ENCODE measurements around the gene CDIP1. TPM values are rescaled to one million over a fixed set of nuclear protein-coding genes. Genes with fewer than 3 reads are reported as not detected.

Gene CDIP1
- total and polyA plus RNA-seq, 2 experiments from 2014 or later = 39.2 to 57.6 TPM

- Mint-ChIP-seq H3K27me3 (ENCODE audit: insufficient read depth, low read depth, poor library complexity) (peaks cover 3% of the 10 kb centered on the region), H3K27ac (no peak overlapping the region), H3K9me3 (no peaks in the 10 kb centered on the region; the same call in 2 of the 3 replicates), H3K36me3 (ENCODE audit: low read depth) (peaks cover 50% of the 10 kb centered on the region), H3K4me1 (peaks cover 6% of the 10 kb centered on the region), H3K4me3 (no peak overlapping the region)
- Histone ChIP-seq H3K4me3 (no peak overlapping the region), H3K36me3 (ENCODE audit: insufficient read depth) (peaks cover 14% of the 10 kb centered on the region; the same call in 1 of the 2 replicates), H3K4me1 (ENCODE audit: insufficient read depth) (peaks cover 6% of the 10 kb centered on the region), H3K79me2 (replicated peaks; ENCODE audit: insufficient read depth) (peaks cover 18% of the 10 kb centered on the region), H3K4me2 (no peak overlapping the region), H3K9me2 (ENCODE audit: insufficient read depth) (no peaks in the 10 kb centered on the region), H4K20me1 (replicated peaks; ENCODE audit: insufficient read depth) (no peaks in the 10 kb centered on the region), H3K27ac (ENCODE audit: low read depth) (no peak overlapping the region), H3K27me3 (ENCODE audit: insufficient read depth) (no peaks in the 10 kb centered on the region), H3F3A (replicated peaks; ENCODE audit: low read depth) (0 out of 2 replicates have a peak, but pooled peaks cover 6% of the 10 kb centered on the region), H2AFZ (no peak overlapping the region)
- DNase-seq (ENCODE audit: low spot score) (no peak), ATAC-seq (no peak; the same call in 2 of the 3 replicates)
- TF ChIP-seq EZH2phosphoT487 (IDR thresholded peaks at IDR 0.05; ENCODE audit: unreplicated experiment) = no peak
- no peak for TF ChIP-seq CTCF (conservative IDR thresholded peaks at IDR 0.05; ENCODE audit: low read depth in 2 of 2)
- no peak for TF ChIP-seq NANOG (IDR thresholded peaks at IDR 0.05; ENCODE audit: borderline replicate concordance)
- TF ChIP-seq ZNF331 (CRISPR knock-in tag; IDR thresholded peaks at IDR 0.05; ENCODE audit: low read depth) = no peak
- TF ChIP-seq CREB1 (CRISPR knock-in tag; IDR thresholded peaks at IDR 0.05; ENCODE audit: low read depth) = no peak
- TF ChIP-seq JUNB (IDR thresholded peaks at IDR 0.05; ENCODE audit: unreplicated experiment) = no peak
- no peak for TF ChIP-seq ZNF114 (CRISPR knock-in tag; IDR thresholded peaks at IDR 0.05)
- no peak for TF ChIP-seq REST (IDR thresholded peaks at IDR 0.05; ENCODE audit: unreplicated experiment)
- no peak for TF ChIP-seq EZH2 (IDR thresholded peaks at IDR 0.05; ENCODE audit: low read depth, unreplicated experiment)
- no peak for TF ChIP-seq ZNF462 (CRISPR knock-in tag; IDR thresholded peaks at IDR 0.05)
- TF ChIP-seq STAT1 (IDR thresholded peaks at IDR 0.05; ENCODE audit: unreplicated experiment) = no peak
- TF ChIP-seq POLR2AphosphoS5 (IDR thresholded peaks at IDR 0.05; ENCODE audit: low read depth) = no peak
- TF ChIP-seq, protein P1, sequence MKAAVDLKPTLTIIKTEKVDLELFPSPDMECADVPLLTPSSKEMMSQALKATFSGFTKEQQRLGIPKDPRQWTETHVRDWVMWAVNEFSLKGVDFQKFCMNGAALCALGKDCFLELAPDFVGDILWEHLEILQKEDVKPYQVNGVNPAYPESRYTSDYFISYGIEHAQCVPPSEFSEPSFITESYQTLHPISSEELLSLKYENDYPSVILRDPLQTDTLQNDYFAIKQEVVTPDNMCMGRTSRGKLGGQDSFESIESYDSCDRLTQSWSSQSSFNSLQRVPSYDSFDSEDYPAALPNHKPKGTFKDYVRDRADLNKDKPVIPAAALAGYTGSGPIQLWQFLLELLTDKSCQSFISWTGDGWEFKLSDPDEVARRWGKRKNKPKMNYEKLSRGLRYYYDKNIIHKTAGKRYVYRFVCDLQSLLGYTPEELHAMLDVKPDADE (IDR thresholded peaks at IDR 0.05) = no peak
Measured at GRCh38 chr16:4468972-4469371, 69.6 kb downstream of the CDIP1 start.
